Stimulated activated CD8-positive, alpha-beta memory T cell treated with anti-CD3 and anti-CD28 coated beads, Interleukin-7, amount 100 ng/mL, for 4 hours (primary cell): Measurements from ENCODE around the gene EXOC3L4.
"Not testable (repeated sequence)": the region's sequence is repeated elsewhere in the genome, so short reads cannot be mapped to it uniquely, and the experiment has no call there.

Experiments used
- DNase-seq, 2 donors: peaks; one replicate each; pipeline ENCODE4 v3.0.0-alpha.2; 2020; ENCODE audit warnings: low read depth in 2 of 2

EXOC3L4 gene

GRCh38 chr14:103149351-103150237, 55.1 kb downstream of the EXOC3L4 start:
- DNase-seq, result no peak

- no peak for DNase-seq
Measured at GRCh38 chr14:103151270-103151945, 56.9 kb downstream of the EXOC3L4 start.

- no peak for DNase-seq
Measured at GRCh38 chr14:103155010-103155409, 60.5 kb downstream of the EXOC3L4 start.

- DNase-seq, result not testable (repeated sequence)
Measured at GRCh38 chr14:103155416-103155815, 60.9 kb downstream of the EXOC3L4 start.

- DNase-seq, result no peak
Measured at GRCh38 chr14:103155826-103156394, 61.4 kb downstream of the EXOC3L4 start.

- no peak for DNase-seq
Measured at GRCh38 chr14:103156651-103157378, 62.3 kb downstream of the EXOC3L4 start.

- DNase-seq, result no peak
Measured at GRCh38 chr14:103157969-103158368, 63.4 kb downstream of the EXOC3L4 start.

- DNase-seq, result no peak
Measured at GRCh38 chr14:103158688-103159087, 64.2 kb downstream of the EXOC3L4 start.
